GM21529 (cell line): Measurements from ENCODE around the gene MYL5.
"Not testable (repeated sequence)": the region's sequence is repeated elsewhere in the genome, so short reads cannot be mapped to it uniquely, and the experiment has no call there.

Experiments
- ATAC-seq: cut with Tn5 transposase; IDR thresholded peaks from one replicate; pipeline ENCODE4 v1.9.1; 2021; ENCODE audit not compliant: unreplicated experiment

MYL5 gene

GRCh38 chr4:704971-705277 is 30.6 kb downstream of the MYL5 start:
- ATAC-seq = no peak

GRCh38 chr4:705278-706082 is 31.1 kb downstream of the MYL5 start, which contains the start of gene PCGF3:
TSS of gene PCGF3 (plus strand) at chr4:705832. CDS start at chr4:733681, 27,849 bp downstream.
- ATAC-seq = peak; percentile 94

- ATAC-seq = not testable (repeated sequence)
These were observed 31.8 kb downstream of the MYL5 start for GRCh38 chr4:706083-706633.

GRCh38 chr4:706834-707598 is 32.7 kb downstream of the MYL5 start:
- no peak for ATAC-seq

GRCh38 chr4:707929-708630 is 33.7 kb downstream of the MYL5 start:
- no peak for ATAC-seq

GRCh38 chr4:708631-708933 is 34.2 kb downstream of the MYL5 start:
- ATAC-seq = no peak

- no peak for ATAC-seq
These were observed 35.0 kb downstream of the MYL5 start for GRCh38 chr4:709348-709747.

- ATAC-seq = no peak
These were observed 35.8 kb downstream of the MYL5 start for GRCh38 chr4:710116-710515.

- no peak for ATAC-seq
These were observed 36.6 kb downstream of the MYL5 start for GRCh38 chr4:710916-711315.

GRCh38 chr4:712093-712492 is 37.8 kb downstream of the MYL5 start:
- ATAC-seq = no peak

- ATAC-seq = no peak
These were observed 38.7 kb downstream of the MYL5 start for GRCh38 chr4:712916-713632.

GRCh38 chr4:714087-714486 is 39.7 kb downstream of the MYL5 start:
- no peak for ATAC-seq

- no peak for ATAC-seq
These were observed 43.4 kb downstream of the MYL5 start for GRCh38 chr4:717601-718320.

- no peak for ATAC-seq
These were observed 44.1 kb downstream of the MYL5 start for GRCh38 chr4:718460-718859.

GRCh38 chr4:720111-720860 is 45.9 kb downstream of the MYL5 start:
- no peak for ATAC-seq

- ATAC-seq = no peak
These were observed 47.2 kb downstream of the MYL5 start for GRCh38 chr4:721261-722168.

GRCh38 chr4:722169-722725 is 47.9 kb downstream of the MYL5 start:
- no peak for ATAC-seq

- ATAC-seq = no peak
These were observed 48.6 kb downstream of the MYL5 start for GRCh38 chr4:722851-723360.
